ENCODE measurements around the gene ARL6IP4.

- TF ChIP-seq CTCF (IDR thresholded peaks at IDR 0.05) = no peak
- TF ChIP-seq POLR2A (IDR thresholded peaks at IDR 0.05) = no peak
These were observed 10.1 kb downstream of the ARL6IP4 start for GRCh38 chr12:122990561-122990960.

All from esophagus squamous epithelium (tissue), 4 donors.